ENCODE data around the gene MPC1. TPM values are rescaled to one million over a fixed set of nuclear protein-coding genes. Genes with fewer than 3 reads are reported as not detected.
A peak's percentile ranks its signal among the peaks of the same experiment; 100 is the strongest.

MPC1 gene
- 10 to 100 TPM; 32.8 to 36.7 TPM for total RNA-seq

GRCh38 chr6:166382933-166383801 lies at the start of gene MPC1:
TSS of gene MPC1 (minus strand) at chr6:166382940. CDS start at chr6:166382876, 64 bp downstream.
- H3K4me3 Mint-ChIP-seq: peak within 1 kb of the TSS; percentile 94
- DNase-seq: peak; percentile 95
- no peaks in the 10 kb centered on the region for H3K9me3 Mint-ChIP-seq (ENCODE audit: insufficient read depth)
- H3K27me3 Mint-ChIP-seq (ENCODE audit: low read depth): no peaks in the 10 kb centered on the region
- H3K4me1 Mint-ChIP-seq (ENCODE audit: low read depth): peaks cover 16% of the 10 kb centered on the region
- H3K27ac Mint-ChIP-seq: peak within 1 kb of the TSS; percentile 86
- H3K36me3 Mint-ChIP-seq (ENCODE audit: low read depth): no peaks in the 10 kb centered on the region
- ChIA-PET CTCF (interaction anchor here (1.1 to 1.4 kb wide), 2 partner anchors 17 to 63 kb away, joined by 3 to 6 read pairs; no protein-coding TSS in a partner anchor), POLR2A (interaction anchor here (0.7 to 1.0 kb wide), 2 partner anchors 10 to 31 kb away, joined by 3 to 4 read pairs; no protein-coding TSS in a partner anchor)
- ATAC-seq: peak; percentile 94

- Mint-ChIP-seq H3K9me3 (ENCODE audit: insufficient read depth) (no peaks in the 10 kb centered on the region), H3K4me3 (no peak overlapping the region), H3K27ac (no peak overlapping the region), H3K36me3 (ENCODE audit: low read depth) (no peaks in the 10 kb centered on the region), H3K27me3 (ENCODE audit: low read depth) (peaks cover 5% of the 10 kb centered on the region), H3K4me1 (ENCODE audit: low read depth) (no peaks in the 10 kb centered on the region)
- CTCF ChIA-PET: no interaction called here
- ATAC-seq: no peak
- no peak for DNase-seq
- POLR2A ChIA-PET: no interaction called here
Measured at GRCh38 chr6:166430269-166430668, 47.5 kb upstream of the MPC1 start.

- ChIA-PET POLR2A (no interaction called here), CTCF (interaction anchor here (1.6 kb wide), 1 partner anchor 23 kb away, joined by 5 read pairs; no protein-coding TSS in a partner anchor)
Measured at GRCh38 chr6:166424431-166424830, 41.7 kb upstream of the MPC1 start.

GRCh38 chr6:166423781-166424180 lies 41.0 kb upstream of the MPC1 start:
- DNase-seq (no peak), ATAC-seq (no peak)
- Mint-ChIP-seq H3K4me1 (ENCODE audit: low read depth) (peaks cover 22% of the 10 kb centered on the region), H3K27ac (no peak overlapping the region), H3K4me3 (no peak overlapping the region), H3K36me3 (ENCODE audit: low read depth) (no peaks in the 10 kb centered on the region), H3K27me3 (ENCODE audit: low read depth) (peaks cover 18% of the 10 kb centered on the region), H3K9me3 (ENCODE audit: insufficient read depth) (no peaks in the 10 kb centered on the region)
- CTCF ChIA-PET: interaction anchor here (1.6 kb wide), 1 partner anchor 23 kb away, joined by 5 read pairs; no protein-coding TSS in a partner anchor
- POLR2A ChIA-PET: no interaction called here

More at GRCh38 chr6:166424431-166424830, 41.7 kb upstream of the MPC1 start:
- Mint-ChIP-seq H3K36me3 (ENCODE audit: low read depth) (no peaks in the 10 kb centered on the region), H3K27me3 (ENCODE audit: low read depth) (peaks cover 18% of the 10 kb centered on the region), H3K9me3 (ENCODE audit: insufficient read depth) (no peaks in the 10 kb centered on the region), H3K4me1 (ENCODE audit: low read depth) (peaks cover 16% of the 10 kb centered on the region), H3K4me3 (no peak overlapping the region), H3K27ac (no peak overlapping the region)
- ATAC-seq: no peak
- DNase-seq: no peak

- Mint-ChIP-seq H3K27ac (no peak overlapping the region), H3K4me3 (no peak overlapping the region), H3K27me3 (ENCODE audit: low read depth) (peaks cover 18% of the 10 kb centered on the region), H3K4me1 (ENCODE audit: low read depth) (peaks cover 28% of the 10 kb centered on the region), H3K9me3 (ENCODE audit: insufficient read depth) (no peaks in the 10 kb centered on the region), H3K36me3 (ENCODE audit: low read depth) (no peaks in the 10 kb centered on the region)
- ChIA-PET POLR2A (no interaction called here), CTCF (no interaction called here)
- no peak for ATAC-seq
- DNase-seq: no peak
Measured at GRCh38 chr6:166423051-166423745, 40.5 kb upstream of the MPC1 start.

- Mint-ChIP-seq H3K36me3 (ENCODE audit: low read depth) (peaks cover 1% of the 10 kb centered on the region), H3K9me3 (ENCODE audit: insufficient read depth) (no peaks in the 10 kb centered on the region), H3K27ac (no peak overlapping the region), H3K27me3 (ENCODE audit: low read depth) (peaks cover 18% of the 10 kb centered on the region), H3K4me1 (ENCODE audit: low read depth) (peaks cover 37% of the 10 kb centered on the region), H3K4me3 (no peak overlapping the region)
- ChIA-PET CTCF (no interaction called here), POLR2A (no interaction called here)
- ATAC-seq (no peak), DNase-seq (no peak)
Measured at GRCh38 chr6:166422201-166422940, 39.6 kb upstream of the MPC1 start.

GRCh38 chr6:166420351-166420750 lies 37.6 kb upstream of the MPC1 start:
- ChIA-PET CTCF (interaction anchor here (1.5 kb wide), 2 partner anchors 10 to 19 kb away, joined by 3 read pairs; no protein-coding TSS in a partner anchor), POLR2A (no interaction called here)
- Mint-ChIP-seq H3K27ac (peak overlapping the region; percentile 44), H3K4me1 (ENCODE audit: low read depth) (peaks cover 57% of the 10 kb centered on the region), H3K27me3 (ENCODE audit: low read depth) (peaks cover 18% of the 10 kb centered on the region), H3K9me3 (ENCODE audit: insufficient read depth) (no peaks in the 10 kb centered on the region), H3K4me3 (no peak overlapping the region), H3K36me3 (ENCODE audit: low read depth) (peaks cover 19% of the 10 kb centered on the region)
- ATAC-seq (no peak), DNase-seq (no peak)

GRCh38 chr6:166419717-166420116 lies 37.0 kb upstream of the MPC1 start:
- POLR2A ChIA-PET: interaction anchor here (1.2 kb wide), 1 partner anchor 15 kb away, joined by 3 read pairs; no protein-coding TSS in a partner anchor
- peaks cover 18% of the 10 kb centered on the region for H3K27me3 Mint-ChIP-seq (ENCODE audit: low read depth)
- H3K27ac Mint-ChIP-seq: peak overlapping the region; percentile 82
- ATAC-seq: peak; percentile 7
- no peaks in the 10 kb centered on the region for H3K9me3 Mint-ChIP-seq (ENCODE audit: insufficient read depth)
- peaks cover 22% of the 10 kb centered on the region for H3K36me3 Mint-ChIP-seq (ENCODE audit: low read depth)
- peak overlapping the region; percentile 39 for H3K4me3 Mint-ChIP-seq
- H3K4me1 Mint-ChIP-seq (ENCODE audit: low read depth): peaks cover 63% of the 10 kb centered on the region
- CTCF ChIA-PET: interaction anchor here (1.0 to 1.5 kb wide), 3 partner anchors 9 to 106 kb away, joined by 3 read pairs; no protein-coding TSS in a partner anchor
- DNase-seq: no peak

- Mint-ChIP-seq H3K4me1 (ENCODE audit: low read depth) (peaks cover 67% of the 10 kb centered on the region), H3K27ac (peak overlapping the region; percentile 82), H3K4me3 (peak overlapping the region; percentile 39), H3K36me3 (ENCODE audit: low read depth) (peaks cover 24% of the 10 kb centered on the region), H3K9me3 (ENCODE audit: insufficient read depth) (no peaks in the 10 kb centered on the region), H3K27me3 (ENCODE audit: low read depth) (peaks cover 16% of the 10 kb centered on the region)
- ChIA-PET POLR2A (interaction anchor here (1.2 kb wide), 1 partner anchor 16 kb away, joined by 3 read pairs; no protein-coding TSS in a partner anchor), CTCF (interaction anchor here (1.0 to 1.5 kb wide), 3 partner anchors 9 to 106 kb away, joined by 3 read pairs; no protein-coding TSS in a partner anchor)
- ATAC-seq (peak; percentile 67), DNase-seq (peak; percentile 80)
Measured at GRCh38 chr6:166419286-166419685, 36.5 kb upstream of the MPC1 start.

GRCh38 chr6:166418691-166419143 lies 36.0 kb upstream of the MPC1 start:
- DNase-seq (no peak), ATAC-seq (peak; percentile 28)
- H3K4me3 Mint-ChIP-seq: peak overlapping the region; percentile 39
- ChIA-PET CTCF (interaction anchor here (1.1 to 1.5 kb wide), 2 partner anchors 8 to 105 kb away, joined by 3 read pairs; no protein-coding TSS in a partner anchor), POLR2A (interaction anchor here (1.2 kb wide), 1 partner anchor 16 kb away, joined by 3 read pairs; no protein-coding TSS in a partner anchor)
- peaks cover 73% of the 10 kb centered on the region for H3K4me1 Mint-ChIP-seq (ENCODE audit: low read depth)
- no peaks in the 10 kb centered on the region for H3K9me3 Mint-ChIP-seq (ENCODE audit: insufficient read depth)
- H3K27me3 Mint-ChIP-seq (ENCODE audit: low read depth): peaks cover 10% of the 10 kb centered on the region
- peak overlapping the region; percentile 82 for H3K27ac Mint-ChIP-seq
- peaks cover 25% of the 10 kb centered on the region for H3K36me3 Mint-ChIP-seq (ENCODE audit: low read depth)

- ATAC-seq (peak; percentile 76), DNase-seq (peak; percentile 71)
- Mint-ChIP-seq H3K27me3 (ENCODE audit: low read depth) (peaks cover 7% of the 10 kb centered on the region), H3K36me3 (ENCODE audit: low read depth) (peaks cover 25% of the 10 kb centered on the region), H3K4me1 (ENCODE audit: low read depth) (peaks cover 82% of the 10 kb centered on the region), H3K27ac (peak overlapping the region; percentile 91), H3K9me3 (ENCODE audit: insufficient read depth) (no peaks in the 10 kb centered on the region), H3K4me3 (peak overlapping the region; percentile 23)
- CTCF ChIA-PET: interaction anchor here (0.9 kb wide), 1 partner anchor 126 kb away, joined by 3 read pairs; no protein-coding TSS in a partner anchor
- POLR2A ChIA-PET: no interaction called here
Measured at GRCh38 chr6:166417285-166417691, 34.5 kb upstream of the MPC1 start.
